ENCODE measurements around the gene ACSM4. TPM values are rescaled to one million over a fixed set of nuclear protein-coding genes. Genes with fewer than 3 reads are reported as not detected.

Gene ACSM4
- total and polyA plus RNA-seq, 2 experiments from 2014 or later = not detected

GRCh38 chr12:7339675-7340074 lies 35.8 kb downstream of the ACSM4 start:
- no peaks in the 10 kb centered on the region for H3K36me3 ChIP-seq (ENCODE audit: low read depth)
- no peak overlapping the region for H3K9ac ChIP-seq
- no peak overlapping the region for H3K4me2 ChIP-seq (ENCODE audit: unreplicated experiment)
- H3F3A ChIP-seq (ENCODE audit: insufficient read depth) = no peaks in the 10 kb centered on the region
- 23 to 33% methylated on average over 1 of the region's 1 CpG for WGBS, 2 experiments (ENCODE audit: low coverage in 1 of 2, low lambda C conversion rate in 2 of 2, missing lambda C conversion rate in 2 of 2)
- no peak overlapping the region for H2AFZ ChIP-seq
- no peaks in the 10 kb centered on the region for H3K79me2 ChIP-seq (ENCODE audit: insufficient read depth)
- DNase-seq = no peak
- no peaks in the 10 kb centered on the region for H3K27me3 ChIP-seq (replicated peaks; ENCODE audit: insufficient read depth)
- TF ChIP-seq EZH2 (IDR thresholded peaks at IDR 0.05; ENCODE audit: insufficient read depth, poor library complexity, severe bottlenecking) (no peak), EZH2phosphoT487 (IDR thresholded peaks at IDR 0.05; ENCODE audit: insufficient read depth, low read depth) (no peak)
- H4K20me1 ChIP-seq (ENCODE audit: insufficient read depth) = no peaks in the 10 kb centered on the region
- H3K9me3 ChIP-seq (ENCODE audit: low read depth) = no peaks in the 10 kb centered on the region
- in situ Hi-C loops (cut with MboI) = no loop called here
- no peaks in the 10 kb centered on the region for H3K4me1 ChIP-seq (ENCODE audit: insufficient read depth)
- no peak overlapping the region for H3K4me3 ChIP-seq
- H3K9me2 ChIP-seq (ENCODE audit: insufficient read depth) = no peaks in the 10 kb centered on the region
- H3K27ac ChIP-seq = no peak overlapping the region

DNA sequence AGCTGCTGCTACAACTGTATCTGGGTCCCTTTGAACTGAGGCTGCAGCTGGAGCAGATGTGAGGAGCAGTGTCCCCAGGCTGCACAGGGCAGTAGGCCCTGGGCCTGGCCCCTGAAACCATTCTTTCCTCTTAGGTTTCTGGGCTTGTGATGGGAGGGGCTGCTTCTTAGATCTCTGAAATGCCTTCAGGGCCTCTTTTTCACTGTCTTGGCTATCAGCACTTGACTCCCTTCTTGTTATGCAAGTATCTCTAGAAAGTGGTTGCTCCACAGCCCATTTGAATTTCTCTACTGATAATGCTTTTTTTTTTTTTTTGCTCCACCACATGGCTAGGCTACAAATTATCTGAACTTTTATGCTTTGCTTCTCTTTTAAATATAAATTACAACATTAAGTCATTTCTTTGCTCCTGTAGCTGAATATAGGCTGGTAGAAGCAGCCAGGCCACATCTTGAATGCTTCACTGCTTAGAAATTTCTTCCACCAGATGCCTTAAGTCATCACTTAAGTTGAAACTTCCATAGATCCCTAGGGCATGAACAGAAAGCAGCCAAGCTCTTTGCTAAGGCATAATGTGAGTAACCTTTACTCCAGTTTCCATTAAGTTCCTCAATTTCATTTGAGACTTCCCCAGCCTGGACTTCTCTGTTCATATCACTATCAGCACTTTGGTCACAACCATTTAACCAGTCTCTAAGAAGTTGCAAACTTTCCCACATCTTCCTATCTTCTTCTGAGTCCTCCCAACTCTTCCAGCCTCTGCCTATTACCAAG lies 41.1 kb downstream of the ACSM4 start:
- Histone ChIP-seq H3K79me2 (ENCODE audit: insufficient read depth) (no peaks in the 10 kb centered on the region), H3K4me2 (ENCODE audit: unreplicated experiment) (no peak overlapping the region), H2AFZ (no peak overlapping the region), H3F3A (ENCODE audit: insufficient read depth) (no peaks in the 10 kb centered on the region), H3K36me3 (ENCODE audit: low read depth) (no peaks in the 10 kb centered on the region), H3K9ac (no peak overlapping the region), H3K4me3 (no peak overlapping the region), H3K27ac (no peak overlapping the region), H3K9me2 (ENCODE audit: insufficient read depth) (no peaks in the 10 kb centered on the region), H3K9me3 (ENCODE audit: low read depth) (no peaks in the 10 kb centered on the region), H3K27me3 (replicated peaks; ENCODE audit: insufficient read depth) (0 out of 2 replicates have a peak, but pooled peaks cover 6% of the 10 kb centered on the region), H3K4me1 (ENCODE audit: insufficient read depth) (no peaks in the 10 kb centered on the region), H4K20me1 (ENCODE audit: insufficient read depth) (no peaks in the 10 kb centered on the region)
- TF ChIP-seq EZH2 (IDR thresholded peaks at IDR 0.05; ENCODE audit: insufficient read depth, poor library complexity, severe bottlenecking) (no peak), EZH2phosphoT487 (IDR thresholded peaks at IDR 0.05; ENCODE audit: insufficient read depth, low read depth) (no peak)
- in situ Hi-C loops (cut with MboI) = no loop called here
- no peak for DNase-seq

- 0 out of 2 replicates have a peak, but pooled peaks cover 6% of the 10 kb centered on the region for H3K27me3 ChIP-seq (replicated peaks; ENCODE audit: insufficient read depth)
- H2AFZ ChIP-seq = no peak overlapping the region
- H3K36me3 ChIP-seq (ENCODE audit: low read depth) = no peaks in the 10 kb centered on the region
- H3K27ac ChIP-seq = no peak overlapping the region
- DNase-seq = peak; percentile 36
- H3F3A ChIP-seq (ENCODE audit: insufficient read depth) = no peaks in the 10 kb centered on the region
- in situ Hi-C loops (cut with MboI) = no loop called here
- H3K4me1 ChIP-seq (ENCODE audit: insufficient read depth) = no peaks in the 10 kb centered on the region
- no peak overlapping the region for H3K4me3 ChIP-seq
- no peak overlapping the region for H3K9ac ChIP-seq
- no peaks in the 10 kb centered on the region for H4K20me1 ChIP-seq (ENCODE audit: insufficient read depth)
- 40 to 42% methylated on average over 6 of the region's 6 CpGs for WGBS, 2 experiments (ENCODE audit: low coverage in 1 of 2, low lambda C conversion rate in 2 of 2, missing lambda C conversion rate in 2 of 2)
- H3K4me2 ChIP-seq (ENCODE audit: unreplicated experiment) = no peak overlapping the region
- TF ChIP-seq EZH2phosphoT487 (IDR thresholded peaks at IDR 0.05; ENCODE audit: insufficient read depth, low read depth) (no peak), EZH2 (IDR thresholded peaks at IDR 0.05; ENCODE audit: insufficient read depth, poor library complexity, severe bottlenecking) (no peak)
- H3K9me3 ChIP-seq (ENCODE audit: low read depth) = no peaks in the 10 kb centered on the region
- H3K9me2 ChIP-seq (ENCODE audit: insufficient read depth) = no peaks in the 10 kb centered on the region
- no peaks in the 10 kb centered on the region for H3K79me2 ChIP-seq (ENCODE audit: insufficient read depth)
Measured at GRCh38 chr12:7346551-7347225, 42.8 kb downstream of the ACSM4 start.

DNA sequence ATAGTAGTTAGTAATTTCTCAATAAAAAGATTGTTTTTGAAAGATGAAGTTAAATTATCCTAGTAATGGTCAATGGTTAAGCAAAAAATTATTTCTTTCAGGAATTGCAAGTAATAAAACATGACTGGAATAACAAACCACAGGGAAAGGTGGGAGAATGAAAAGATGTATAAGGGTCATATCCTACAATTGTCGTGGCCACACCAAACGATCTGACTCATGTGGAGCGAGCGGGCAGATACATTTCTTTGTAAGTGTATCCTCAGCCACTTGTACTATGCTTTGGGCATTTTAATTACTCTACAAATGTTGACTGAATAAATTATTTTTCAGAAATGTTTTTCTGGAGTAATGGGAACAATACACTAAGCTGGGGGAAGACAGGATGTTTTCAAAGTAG lies 45.5 kb downstream of the ACSM4 start:
- no peak overlapping the region for H3K9ac ChIP-seq
- H3K4me1 ChIP-seq (ENCODE audit: insufficient read depth) = no peaks in the 10 kb centered on the region
- WGBS, 2 experiments (ENCODE audit: low coverage in 1 of 2, low lambda C conversion rate in 2 of 2, missing lambda C conversion rate in 2 of 2) = 32 to 46% methylated on average over 4 of the region's 4 CpGs
- no peaks in the 10 kb centered on the region for H3F3A ChIP-seq (ENCODE audit: insufficient read depth)
- no peaks in the 10 kb centered on the region for H3K36me3 ChIP-seq (ENCODE audit: low read depth)
- no peak for TF ChIP-seq EZH2 (IDR thresholded peaks at IDR 0.05; ENCODE audit: insufficient read depth, poor library complexity, severe bottlenecking)
- no peak for TF ChIP-seq EZH2phosphoT487 (IDR thresholded peaks at IDR 0.05; ENCODE audit: insufficient read depth, low read depth)
- H3K27ac ChIP-seq = no peak overlapping the region
- no peaks in the 10 kb centered on the region for H3K9me3 ChIP-seq (ENCODE audit: low read depth)
- no peak overlapping the region for H3K4me3 ChIP-seq
- in situ Hi-C loops (cut with MboI) = no loop called here
- H3K27me3 ChIP-seq (replicated peaks; ENCODE audit: insufficient read depth) = 0 out of 2 replicates have a peak, but pooled peaks cover 6% of the 10 kb centered on the region
- no peaks in the 10 kb centered on the region for H4K20me1 ChIP-seq (ENCODE audit: insufficient read depth)
- H2AFZ ChIP-seq = no peak overlapping the region
- no peak for DNase-seq
- H3K4me2 ChIP-seq (ENCODE audit: unreplicated experiment) = no peak overlapping the region
- H3K9me2 ChIP-seq (ENCODE audit: insufficient read depth) = no peaks in the 10 kb centered on the region
- H3K79me2 ChIP-seq (ENCODE audit: insufficient read depth) = no peaks in the 10 kb centered on the region

Measured in GM23248 (cell line).